ENCODE measurements around the gene SLF2. TPM values are rescaled to one million over a fixed set of nuclear protein-coding genes. Genes with fewer than 3 reads are reported as not detected.

Gene SLF2
- total RNA-seq, 1 experiment from 2014 or later: 13.6 TPM

DNA sequence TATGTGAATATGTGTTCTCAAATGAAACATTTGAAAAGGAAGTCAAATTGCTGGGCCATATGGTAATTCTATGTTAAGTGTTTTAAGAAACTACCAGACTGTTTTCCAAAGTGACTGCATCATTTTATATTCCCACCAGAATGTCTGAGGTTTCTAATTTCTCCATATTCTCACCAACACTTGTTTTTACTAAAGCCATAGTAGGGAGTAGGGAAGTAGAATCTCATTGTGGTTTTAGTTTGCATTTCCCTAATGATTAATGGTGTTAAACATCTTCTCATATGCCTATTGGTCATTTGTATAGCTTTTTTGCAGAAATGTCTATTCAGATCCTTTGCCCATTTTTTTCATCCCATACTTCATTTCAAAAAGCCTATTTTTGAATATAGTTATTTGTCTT lies 47.5 kb downstream of the SLF2 start:
- ChIA-PET POLR2A (ENCODE audit: unreplicated experiment) (no interaction called here), CTCF (no interaction called here)
- intact Hi-C loops (cut with micrococcal nuclease; ENCODE audit: unreplicated experiment): loop anchor here (5.0 kb wide), 1 partner anchor 33 kb away; no protein-coding TSS in a partner anchor
- no peak overlapping the region for H3K27ac ChIP-seq
- no peak for DNase-seq
- H3K36me3 ChIP-seq (ENCODE audit: low read depth): 0 out of 2 replicates have a peak, but pooled peaks cover 7% of the 10 kb centered on the region
- no peaks in the 10 kb centered on the region for H3K27me3 ChIP-seq (ENCODE audit: insufficient read depth, low read depth)
- no peaks in the 10 kb centered on the region for H4K20me1 ChIP-seq (ENCODE audit: insufficient read depth)
- H3K9me2 ChIP-seq (ENCODE audit: insufficient read depth): no peaks in the 10 kb centered on the region
- no peak overlapping the region for H3K4me2 ChIP-seq
- no peaks in the 10 kb centered on the region for H3K9me3 ChIP-seq (ENCODE audit: insufficient read depth, low read depth)
- no peak overlapping the region for H3K4me3 ChIP-seq
- BruUV-seq (replicated peaks): no TSS peak
- no peak overlapping the region for H2AFZ ChIP-seq
- no peaks in the 10 kb centered on the region for H3F3A ChIP-seq (ENCODE audit: insufficient read depth, low read depth)
- TF ChIP-seq, protein P1, sequence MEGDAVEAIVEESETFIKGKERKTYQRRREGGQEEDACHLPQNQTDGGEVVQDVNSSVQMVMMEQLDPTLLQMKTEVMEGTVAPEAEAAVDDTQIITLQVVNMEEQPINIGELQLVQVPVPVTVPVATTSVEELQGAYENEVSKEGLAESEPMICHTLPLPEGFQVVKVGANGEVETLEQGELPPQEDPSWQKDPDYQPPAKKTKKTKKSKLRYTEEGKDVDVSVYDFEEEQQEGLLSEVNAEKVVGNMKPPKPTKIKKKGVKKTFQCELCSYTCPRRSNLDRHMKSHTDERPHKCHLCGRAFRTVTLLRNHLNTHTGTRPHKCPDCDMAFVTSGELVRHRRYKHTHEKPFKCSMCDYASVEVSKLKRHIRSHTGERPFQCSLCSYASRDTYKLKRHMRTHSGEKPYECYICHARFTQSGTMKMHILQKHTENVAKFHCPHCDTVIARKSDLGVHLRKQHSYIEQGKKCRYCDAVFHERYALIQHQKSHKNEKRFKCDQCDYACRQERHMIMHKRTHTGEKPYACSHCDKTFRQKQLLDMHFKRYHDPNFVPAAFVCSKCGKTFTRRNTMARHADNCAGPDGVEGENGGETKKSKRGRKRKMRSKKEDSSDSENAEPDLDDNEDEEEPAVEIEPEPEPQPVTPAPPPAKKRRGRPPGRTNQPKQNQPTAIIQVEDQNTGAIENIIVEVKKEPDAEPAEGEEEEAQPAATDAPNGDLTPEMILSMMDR (conservative IDR thresholded peaks at IDR 0.05): no peak
- TF ChIP-seq EZH2 (IDR thresholded peaks at IDR 0.05; ENCODE audit: low read depth): no peak
- no peaks in the 10 kb centered on the region for H3K4me1 ChIP-seq (replicated peaks; ENCODE audit: insufficient read depth)
- no peaks in the 10 kb centered on the region for H3K79me2 ChIP-seq (ENCODE audit: low read depth)

DNA sequence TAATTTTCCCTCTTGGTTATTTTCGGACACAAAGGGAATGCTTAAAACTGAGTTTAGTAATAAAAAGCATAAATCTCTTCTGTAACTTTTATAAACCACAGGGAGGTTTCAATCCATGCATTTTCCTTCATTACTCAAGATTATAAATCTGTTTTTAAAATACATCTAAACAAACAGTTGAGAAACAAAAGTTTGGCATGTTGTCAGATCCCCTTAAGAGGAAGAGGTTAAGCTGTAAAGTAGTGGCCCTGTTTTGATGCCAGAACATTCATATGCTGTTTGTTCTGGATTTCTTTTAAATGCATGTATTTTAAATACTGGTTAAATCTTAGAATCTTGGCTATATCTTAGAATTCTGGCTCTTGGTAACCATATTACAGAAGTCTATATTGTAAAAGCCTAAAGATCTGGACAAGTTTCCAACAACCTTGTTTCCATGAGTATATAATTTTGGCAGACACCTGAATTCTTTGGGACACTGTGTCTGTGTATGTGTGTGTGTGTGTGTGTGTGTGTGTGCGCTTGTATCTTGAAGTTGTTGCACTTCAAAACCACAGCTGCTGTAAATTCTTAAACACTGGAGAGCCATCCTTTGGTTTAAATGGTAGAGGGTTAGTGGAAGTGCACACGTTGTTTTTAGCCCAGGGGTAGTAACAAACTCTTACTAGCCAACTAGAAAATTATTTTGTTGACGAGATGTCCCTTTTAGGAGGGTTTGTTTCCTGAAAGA lies 49.8 kb downstream of the SLF2 start:
- ChIA-PET POLR2A (ENCODE audit: unreplicated experiment) (interaction anchor here (0.7 kb wide), 1 partner anchor 101 kb away, joined by 5 read pairs; no protein-coding TSS in a partner anchor), CTCF (no interaction called here)
- H4K20me1 ChIP-seq (ENCODE audit: insufficient read depth): no peaks in the 10 kb centered on the region
- no peak overlapping the region for H2AFZ ChIP-seq
- intact Hi-C loops (cut with micrococcal nuclease; ENCODE audit: unreplicated experiment): loop anchor here (5.0 kb wide), 1 partner anchor 35 kb away; no protein-coding TSS in a partner anchor
- H3K9me2 ChIP-seq (ENCODE audit: insufficient read depth): no peaks in the 10 kb centered on the region
- DNase-seq: no peak
- TF ChIP-seq, protein P1 (conservative IDR thresholded peaks at IDR 0.05): no peak
- no peak for TF ChIP-seq EZH2 (IDR thresholded peaks at IDR 0.05; ENCODE audit: low read depth)
- no peak overlapping the region for H3K4me3 ChIP-seq
- BruUV-seq (replicated peaks): no TSS peak
- no peaks in the 10 kb centered on the region for H3K79me2 ChIP-seq (ENCODE audit: low read depth)
- no peaks in the 10 kb centered on the region for H3K27me3 ChIP-seq (ENCODE audit: insufficient read depth, low read depth)
- no peaks in the 10 kb centered on the region for H3K9me3 ChIP-seq (ENCODE audit: insufficient read depth, low read depth)
- H3K4me1 ChIP-seq (replicated peaks; ENCODE audit: insufficient read depth): no peaks in the 10 kb centered on the region
- no peak overlapping the region for H3K27ac ChIP-seq
- 0 out of 2 replicates have a peak, but pooled peaks cover 7% of the 10 kb centered on the region for H3K36me3 ChIP-seq (ENCODE audit: low read depth)
- H3F3A ChIP-seq (ENCODE audit: insufficient read depth, low read depth): no peaks in the 10 kb centered on the region
- H3K4me2 ChIP-seq: no peak overlapping the region

DNA sequence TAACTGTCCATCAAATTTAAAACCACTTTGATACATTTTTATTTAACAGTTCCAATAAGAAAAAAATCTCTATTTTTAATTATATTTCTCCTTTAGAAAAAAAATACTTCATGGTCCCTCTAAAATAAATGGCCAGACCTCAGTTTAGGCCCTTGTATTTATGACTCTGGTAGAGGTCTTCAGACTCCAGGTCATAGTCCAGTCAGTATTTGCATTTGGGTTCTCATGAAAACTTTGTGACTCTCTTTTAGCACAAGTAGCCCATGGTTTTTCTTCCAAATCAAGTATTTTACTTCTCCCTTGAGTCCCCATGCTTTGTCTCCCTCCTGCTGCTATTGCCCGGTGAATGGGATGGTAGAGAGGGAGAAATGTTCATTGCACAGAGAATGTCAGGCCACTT lies 51.1 kb downstream of the SLF2 start:
- Histone ChIP-seq H3K9me3 (ENCODE audit: insufficient read depth, low read depth) (no peaks in the 10 kb centered on the region), H4K20me1 (ENCODE audit: insufficient read depth) (no peaks in the 10 kb centered on the region), H2AFZ (no peak overlapping the region), H3K36me3 (ENCODE audit: low read depth) (0 out of 2 replicates have a peak, but pooled peaks cover 7% of the 10 kb centered on the region), H3K9me2 (ENCODE audit: insufficient read depth) (no peaks in the 10 kb centered on the region), H3K79me2 (ENCODE audit: low read depth) (no peaks in the 10 kb centered on the region), H3K4me2 (no peak overlapping the region), H3K4me1 (replicated peaks; ENCODE audit: insufficient read depth) (no peaks in the 10 kb centered on the region), H3K4me3 (no peak overlapping the region), H3K27me3 (ENCODE audit: insufficient read depth, low read depth) (no peaks in the 10 kb centered on the region), H3K27ac (no peak overlapping the region), H3F3A (ENCODE audit: insufficient read depth, low read depth) (no peaks in the 10 kb centered on the region)
- BruUV-seq (replicated peaks): no TSS peak
- CTCF ChIA-PET: interaction anchor here (0.6 kb wide), 1 partner anchor 62 kb away, joined by 10 read pairs; no protein-coding TSS in a partner anchor
- no peak for TF ChIP-seq EZH2 (IDR thresholded peaks at IDR 0.05; ENCODE audit: low read depth)
- TF ChIP-seq, protein P1 (conservative IDR thresholded peaks at IDR 0.05): no peak
- DNase-seq: no peak
- intact Hi-C loops (cut with micrococcal nuclease; ENCODE audit: unreplicated experiment): loop anchor here (5.0 kb wide), 1 partner anchor 37 kb away; no protein-coding TSS in a partner anchor
- POLR2A ChIA-PET (ENCODE audit: unreplicated experiment): no interaction called here

Measured in PC-9 (cell line).